Fibroblast of the aortic adventitia (primary cell): Measurements from ENCODE around the gene BHLHA9. TPM values are rescaled to one million over a fixed set of nuclear protein-coding genes. Genes with fewer than 3 reads are reported as not detected.

Experiments used
- DNase-seq: peaks from one replicate; pipeline ENCODE4 v3.0.0-alpha.2; 2010; ENCODE audit warnings: low read depth
- H3K4me3 ChIP-seq: 2 replicates; pipeline ENCODE4 v1.5.1; 2011; ENCODE audit warnings: low read depth, mild to moderate bottlenecking, control low read depth, low read length, moderate library complexity
- total RNA-seq: library from RNA; depleted of rRNA; stranded (reverse); fragments of >200 nt; gene quantifications from 2 replicates; pipeline ENCODE4 v1.2.3, GENCODE V29; 2012; ENCODE audit warnings: low replicate concordance
- TF ChIP-seq, protein P1 (sequence below): IDR thresholded peaks from 2 replicates; pipeline ENCODE4 v1.5.1; 2011; ENCODE audit warnings: mild to moderate bottlenecking, low read length, control low read depth, inconsistent platforms; ENCODE audit not compliant: insufficient read depth

BHLHA9 gene
- total RNA-seq, 1 donor: not detected

GRCh38 chr17:1244606-1245012 lies 25.6 kb upstream of the BHLHA9 start:
- TF ChIP-seq, protein P1, sequence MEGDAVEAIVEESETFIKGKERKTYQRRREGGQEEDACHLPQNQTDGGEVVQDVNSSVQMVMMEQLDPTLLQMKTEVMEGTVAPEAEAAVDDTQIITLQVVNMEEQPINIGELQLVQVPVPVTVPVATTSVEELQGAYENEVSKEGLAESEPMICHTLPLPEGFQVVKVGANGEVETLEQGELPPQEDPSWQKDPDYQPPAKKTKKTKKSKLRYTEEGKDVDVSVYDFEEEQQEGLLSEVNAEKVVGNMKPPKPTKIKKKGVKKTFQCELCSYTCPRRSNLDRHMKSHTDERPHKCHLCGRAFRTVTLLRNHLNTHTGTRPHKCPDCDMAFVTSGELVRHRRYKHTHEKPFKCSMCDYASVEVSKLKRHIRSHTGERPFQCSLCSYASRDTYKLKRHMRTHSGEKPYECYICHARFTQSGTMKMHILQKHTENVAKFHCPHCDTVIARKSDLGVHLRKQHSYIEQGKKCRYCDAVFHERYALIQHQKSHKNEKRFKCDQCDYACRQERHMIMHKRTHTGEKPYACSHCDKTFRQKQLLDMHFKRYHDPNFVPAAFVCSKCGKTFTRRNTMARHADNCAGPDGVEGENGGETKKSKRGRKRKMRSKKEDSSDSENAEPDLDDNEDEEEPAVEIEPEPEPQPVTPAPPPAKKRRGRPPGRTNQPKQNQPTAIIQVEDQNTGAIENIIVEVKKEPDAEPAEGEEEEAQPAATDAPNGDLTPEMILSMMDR: no peak
- DNase-seq: peak; percentile 83
- no peak overlapping the region for H3K4me3 ChIP-seq

- TF ChIP-seq, protein P1: no peak
- DNase-seq: peak; percentile 55
- H3K4me3 ChIP-seq: no peak overlapping the region
Measured at GRCh38 chr17:1251866-1252608, 18.2 kb upstream of the BHLHA9 start.

- no peak overlapping the region for H3K4me3 ChIP-seq
- DNase-seq: no peak
- TF ChIP-seq, protein P1: no peak
Measured at GRCh38 chr17:1255041-1255440, 15.2 kb upstream of the BHLHA9 start.

- TF ChIP-seq, protein P1: no peak
- no peak overlapping the region for H3K4me3 ChIP-seq
- no peak for DNase-seq
Measured at GRCh38 chr17:1256699-1257098, 13.5 kb upstream of the BHLHA9 start.

DNA sequence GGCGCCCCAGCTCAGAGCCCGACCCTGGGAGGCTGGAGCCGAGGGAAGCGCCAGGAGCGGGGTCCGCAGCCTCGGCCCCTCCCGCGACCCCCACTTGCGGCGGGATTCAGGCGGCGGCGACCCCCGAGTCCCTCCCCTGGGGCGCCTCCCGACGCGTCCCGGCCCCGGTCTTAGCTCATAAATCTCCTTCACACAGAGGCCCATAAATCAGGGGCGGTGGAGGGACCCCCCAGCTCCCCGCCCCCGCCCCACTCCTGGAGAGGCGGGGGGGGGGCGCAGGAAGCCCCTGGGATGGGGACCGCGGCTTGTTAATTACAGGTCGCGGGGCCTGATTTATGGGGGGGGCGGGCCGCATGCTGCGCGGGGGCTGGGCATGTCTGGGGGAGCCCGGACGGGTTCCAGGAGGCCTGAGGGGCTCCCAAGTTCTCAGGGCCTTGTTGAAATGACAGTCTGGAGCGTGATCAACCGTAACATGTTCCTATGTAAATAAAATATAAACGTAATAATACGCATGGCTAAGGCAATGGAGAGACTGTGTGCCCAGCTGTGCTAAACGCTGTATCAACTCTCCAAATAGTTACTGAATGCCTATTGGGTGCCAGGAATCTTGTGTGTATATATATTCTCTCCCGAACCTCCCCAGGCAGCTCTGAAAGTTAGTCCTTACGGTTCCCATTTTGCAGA lies 10.0 kb upstream of the BHLHA9 start:
- TF ChIP-seq, protein P1: no peak
- H3K4me3 ChIP-seq: peak overlapping the region; percentile 44
- DNase-seq: no peak

GRCh38 chr17:1260770-1261161 lies 9.5 kb upstream of the BHLHA9 start:
- TF ChIP-seq, protein P1: no peak
- no peak for DNase-seq
- no peak overlapping the region for H3K4me3 ChIP-seq
